HAP-1 (cell line): ENCODE measurements around the gene REC114.
A peak's percentile ranks its signal among the peaks of the same experiment; 100 is the strongest.

Source experiments
- DNase-seq, 2 experiments: peaks; one replicate each; pipeline ENCODE4 v3.0.0-alpha.2; 2016 to 2020; ENCODE audit warnings: low spot score in 2 of 2
- H3K27me3 ChIP-seq: fragments of 250-450 bp; sonication (Bioruptor Pico); 2 replicates; pipeline ENCODE4 v1.5.1; 2020; ENCODE audit warnings: low read depth, mild to moderate bottlenecking, moderate library complexity
- H3K36me3 ChIP-seq: fragments of 250-450 bp; sonication (Bioruptor Pico); replicated peaks from 2 replicates; pipeline ENCODE4 v1.5.1; 2020; ENCODE audit warnings: mild to moderate bottlenecking
- H3K4me1 ChIP-seq: fragments of 250-450 bp; sonication (Bioruptor Pico); 2 replicates; pipeline ENCODE4 v1.5.1; 2020; ENCODE audit warnings: mild to moderate bottlenecking
- H3K4me3 ChIP-seq: fragments of 250-450 bp; sonication (Bioruptor Pico); 2 replicates; pipeline ENCODE4 v1.5.1; 2020; ENCODE audit warnings: mild to moderate bottlenecking, moderate library complexity
- H3K9me3 ChIP-seq: fragments of 250-450 bp; sonication (Bioruptor Pico); 2 replicates; pipeline ENCODE4 v1.5.1; 2020; ENCODE audit warnings: mild to moderate bottlenecking, moderate library complexity
- in situ Hi-C: fragments of 300-500 bp; cut with MboI; formaldehyde crosslinking; loops from 3 replicates; pipeline ENCODE4 v1.14.3; 2020; ENCODE audit warnings: low sequenced_read_pairs, inconsistent platforms, mixed read lengths

Gene REC114

GRCh38 chr15:73600413-73601335 is 157.7 kb downstream of the REC114 start:
- H3K9me3 ChIP-seq = no peaks in the 10 kb centered on the region
- H3K4me3 ChIP-seq = no peak overlapping the region
- H3K4me1 ChIP-seq = peaks cover 8% of the 10 kb centered on the region; the same call in 1 of the 2 replicates
- no peak for DNase-seq
- H3K36me3 ChIP-seq = no peaks in the 10 kb centered on the region; the same call in none of the 2 replicates
- H3K27me3 ChIP-seq = no peaks in the 10 kb centered on the region
- in situ Hi-C loops = no loop called here

DNA sequence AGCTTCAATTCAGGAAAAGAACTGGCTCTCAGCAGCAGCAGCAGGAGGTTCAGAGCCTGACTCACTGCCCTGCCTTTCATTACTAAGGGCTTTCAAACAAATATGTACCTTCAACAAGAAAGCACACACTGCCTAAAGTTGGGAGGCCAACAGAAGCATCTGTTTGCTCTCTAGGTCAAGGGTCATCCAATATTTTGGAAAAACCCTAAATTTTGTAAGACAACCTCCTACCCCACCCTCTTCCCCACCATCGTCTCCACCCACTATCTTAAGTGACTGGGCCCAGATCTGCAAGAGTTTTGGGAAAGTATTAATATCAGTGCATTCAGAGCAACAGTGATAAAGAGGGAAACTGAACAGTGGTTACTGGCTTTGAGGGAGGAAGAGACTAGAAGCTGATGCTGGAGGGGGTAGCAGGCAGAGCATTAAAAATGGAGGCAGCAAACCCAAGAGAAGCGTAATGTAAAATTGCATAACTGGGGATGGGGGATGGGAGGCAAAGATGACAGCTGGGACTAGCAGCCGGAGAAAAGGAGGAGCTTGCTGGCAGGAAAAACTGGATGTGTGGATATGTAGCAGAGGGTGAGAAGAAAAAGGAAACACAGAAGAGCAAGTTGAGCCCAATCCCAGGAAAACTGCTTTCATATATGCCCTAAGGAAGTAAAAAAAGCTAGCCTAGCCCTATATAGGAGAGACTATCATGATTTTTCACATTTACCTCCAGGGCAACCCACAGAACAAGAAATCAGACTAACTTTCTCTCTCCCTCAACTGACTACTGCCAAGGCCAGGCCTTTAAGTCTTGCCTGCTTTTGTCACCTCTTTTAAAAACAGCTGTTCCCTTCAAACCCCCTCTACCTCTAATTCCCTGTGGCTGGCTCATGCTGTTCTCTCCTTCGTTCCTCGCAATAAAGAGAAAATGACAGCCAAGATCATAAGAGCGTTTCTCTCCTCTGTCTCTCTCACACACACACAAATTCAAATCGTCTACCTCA is 158.8 kb downstream of the REC114 start:
- no peaks in the 10 kb centered on the region for H3K9me3 ChIP-seq
- H3K4me3 ChIP-seq = no peak overlapping the region
- no peaks in the 10 kb centered on the region; the same call in none of the 2 replicates for H3K36me3 ChIP-seq
- no peaks in the 10 kb centered on the region for H3K27me3 ChIP-seq
- H3K4me1 ChIP-seq = peaks cover 8% of the 10 kb centered on the region; the same call in 1 of the 2 replicates
- in situ Hi-C loops = no loop called here
- DNase-seq = peak in 1 of 2 experiments; percentile 35

- Histone ChIP-seq H3K27me3 (no peaks in the 10 kb centered on the region), H3K36me3 (no peaks in the 10 kb centered on the region; the same call in 1 of the 2 replicates), H3K4me1 (peaks cover 8% of the 10 kb centered on the region; the same call in 1 of the 2 replicates), H3K4me3 (no peak overlapping the region), H3K9me3 (no peaks in the 10 kb centered on the region)
- in situ Hi-C loops = no loop called here
- no peak for DNase-seq
Observed at GRCh38 chr15:73602446-73602843, 159.5 kb downstream of the REC114 start.

GRCh38 chr15:73602992-73603391 is 160.0 kb downstream of the REC114 start:
- H3K9me3 ChIP-seq = no peaks in the 10 kb centered on the region
- H3K27me3 ChIP-seq = no peaks in the 10 kb centered on the region
- DNase-seq = no peak
- in situ Hi-C loops = no loop called here
- no peaks in the 10 kb centered on the region; the same call in 1 of the 2 replicates for H3K36me3 ChIP-seq
- peaks cover 8% of the 10 kb centered on the region; the same call in 1 of the 2 replicates for H3K4me1 ChIP-seq
- H3K4me3 ChIP-seq = no peak overlapping the region

DNA sequence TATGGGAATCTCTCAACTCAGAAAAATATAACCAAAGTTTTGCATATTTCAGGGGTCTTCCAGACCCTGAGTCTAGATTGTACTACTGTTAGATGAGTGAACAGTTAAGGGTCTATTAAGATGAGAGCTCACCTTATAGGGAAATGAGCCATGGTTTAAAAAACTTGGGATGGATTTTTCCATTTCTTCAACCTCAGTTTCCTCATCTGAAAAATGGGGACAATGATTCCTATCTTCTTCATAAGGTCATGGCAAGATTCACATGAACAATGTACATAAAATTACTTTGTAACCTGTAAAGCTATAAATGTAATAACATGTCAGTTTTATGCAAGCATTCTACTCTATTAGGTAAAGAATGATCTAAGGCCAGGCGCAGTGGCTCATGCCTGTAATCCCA is 161.5 kb downstream of the REC114 start:
- no peaks in the 10 kb centered on the region for H3K27me3 ChIP-seq
- H3K36me3 ChIP-seq = no peaks in the 10 kb centered on the region; the same call in 1 of the 2 replicates
- H3K4me1 ChIP-seq = peaks cover 8% of the 10 kb centered on the region; the same call in 1 of the 2 replicates
- H3K9me3 ChIP-seq = no peaks in the 10 kb centered on the region
- no peak overlapping the region for H3K4me3 ChIP-seq
- DNase-seq = no peak
- in situ Hi-C loops = no loop called here

GRCh38 chr15:73605759-73606436 is 162.9 kb downstream of the REC114 start:
- DNase-seq = no peak
- H3K4me1 ChIP-seq = peaks cover 6% of the 10 kb centered on the region; the same call in 1 of the 2 replicates
- H3K27me3 ChIP-seq = no peaks in the 10 kb centered on the region
- no peaks in the 10 kb centered on the region for H3K9me3 ChIP-seq
- no peaks in the 10 kb centered on the region; the same call in 1 of the 2 replicates for H3K36me3 ChIP-seq
- H3K4me3 ChIP-seq = no peak overlapping the region
- in situ Hi-C loops = no loop called here

GRCh38 chr15:73607405-73607804 is 164.4 kb downstream of the REC114 start:
- no peak for DNase-seq
- H3K4me1 ChIP-seq = no peaks in the 10 kb centered on the region
- H3K27me3 ChIP-seq = no peaks in the 10 kb centered on the region
- in situ Hi-C loops = no loop called here
- no peak overlapping the region for H3K4me3 ChIP-seq
- H3K9me3 ChIP-seq = no peaks in the 10 kb centered on the region
- H3K36me3 ChIP-seq = no peaks in the 10 kb centered on the region; the same call in 1 of the 2 replicates

- Histone ChIP-seq H3K4me1 (no peaks in the 10 kb centered on the region), H3K27me3 (no peaks in the 10 kb centered on the region), H3K9me3 (no peaks in the 10 kb centered on the region), H3K36me3 (no peaks in the 10 kb centered on the region; the same call in 1 of the 2 replicates), H3K4me3 (no peak overlapping the region)
- in situ Hi-C loops = no loop called here
- DNase-seq = no peak
Observed at GRCh38 chr15:73607843-73608242, 164.9 kb downstream of the REC114 start.

- H3K4me3 ChIP-seq = no peak overlapping the region
- H3K9me3 ChIP-seq = no peaks in the 10 kb centered on the region
- no peaks in the 10 kb centered on the region; the same call in 1 of the 2 replicates for H3K36me3 ChIP-seq
- no peaks in the 10 kb centered on the region for H3K4me1 ChIP-seq
- H3K27me3 ChIP-seq = no peaks in the 10 kb centered on the region
- in situ Hi-C loops = no loop called here
- no peak for DNase-seq
Observed at GRCh38 chr15:73608475-73608874, 165.5 kb downstream of the REC114 start.

GRCh38 chr15:73608941-73609340 is 166.0 kb downstream of the REC114 start:
- no peak for DNase-seq
- in situ Hi-C loops = no loop called here
- no peaks in the 10 kb centered on the region for H3K27me3 ChIP-seq
- no peaks in the 10 kb centered on the region; the same call in 1 of the 2 replicates for H3K36me3 ChIP-seq
- no peaks in the 10 kb centered on the region for H3K9me3 ChIP-seq
- no peaks in the 10 kb centered on the region for H3K4me1 ChIP-seq
- no peak overlapping the region for H3K4me3 ChIP-seq
